Loucy (cell line): ENCODE results near the gene MAPK1IP1L.

Source experiments
- CTCF ChIP-seq: fragments of 200-600 bp; sonication (generic); conservative IDR thresholded peaks from 2 replicates; pipeline ENCODE4 v1.5.1; 2014; ENCODE audit warnings: mild to moderate bottlenecking, antibody characterized with exemption, low read length
- EZH2phosphoT487 ChIP-seq: fragments of 200-600 bp; IDR thresholded peaks from 2 replicates; pipeline ENCODE4 v1.6.1; 2018; ENCODE audit warnings: antibody characterized with exemption, mild to moderate bottlenecking, moderate library complexity, borderline replicate concordance

GRCh38 chr14:55094292-55095157, 43.1 kb downstream of the MAPK1IP1L start:
- no peak for TF ChIP-seq CTCF
- no peak for TF ChIP-seq EZH2phosphoT487
